T-helper 9 cell (primary cell): Measurements from ENCODE around the gene TAPBPL.
"Not testable (repeated sequence)": the region's sequence is repeated elsewhere in the genome, so short reads cannot be mapped to it uniquely, and the experiment has no call there.

Experiments used
- DNase-seq: peaks from one replicate; pipeline ENCODE4 v3.0.0-alpha.2; 2020

Gene TAPBPL

GRCh38 chr12:6493497-6494257 lies 41.8 kb downstream of the TAPBPL start, which contains the start of gene NCAPD2:
Gene NCAPD2 (plus strand): TSS chr12:6494102. CDS start chr12:6495099, 997 bp downstream.
- peak; percentile 90 for DNase-seq

- DNase-seq, result no peak
Measured at GRCh38 chr12:6494258-6494743, 42.5 kb downstream of the TAPBPL start.

DNA sequence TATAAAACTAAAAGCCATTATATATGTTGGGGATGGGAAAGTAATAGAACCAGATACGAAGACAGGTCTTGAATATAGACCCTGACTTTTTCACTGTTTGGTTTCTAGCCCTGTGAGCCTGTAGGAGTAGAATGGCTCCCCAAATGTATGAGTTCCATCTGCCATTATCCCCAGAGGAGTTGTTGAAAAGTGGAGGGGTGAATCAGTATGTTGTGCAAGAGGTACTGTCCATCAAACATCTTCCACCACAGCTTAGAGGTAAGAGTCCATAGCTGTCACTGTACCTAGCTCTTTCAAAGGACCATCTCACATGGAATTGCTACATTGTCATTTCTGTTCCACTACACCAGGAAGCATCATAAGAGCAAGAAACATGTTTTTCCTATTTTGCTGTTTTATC lies 43.1 kb downstream of the TAPBPL start:
- no peak for DNase-seq

GRCh38 chr12:6497291-6497690 lies 45.4 kb downstream of the TAPBPL start:
- DNase-seq, result not testable (repeated sequence)

GRCh38 chr12:6500466-6500865 lies 48.6 kb downstream of the TAPBPL start:
- DNase-seq, result no peak

- no peak for DNase-seq
Measured at GRCh38 chr12:6507102-6507998, 55.5 kb downstream of the TAPBPL start.

- no peak for DNase-seq
Measured at GRCh38 chr12:6508087-6508486, 56.2 kb downstream of the TAPBPL start.
